Activated CD8-positive, alpha-beta memory T cell treated with anti-CD3 and anti-CD28 coated beads for 1 hour (primary cell): ENCODE results near the gene CHST9.
"Not testable (repeated sequence)": the region's sequence is repeated elsewhere in the genome, so short reads cannot be mapped to it uniquely, and the experiment has no call there.

Experiments
- DNase-seq, 2 donors: peaks; one replicate each; pipeline ENCODE4 v3.0.0-alpha.2; 2020; ENCODE audit warnings: low read depth in 1 of 2; ENCODE audit errors: extremely low read depth in 1 of 2

Gene CHST9

GRCh38 chr18:27175245-27175644, 9.9 kb downstream of the CHST9 start:
- no peak for DNase-seq

- DNase-seq: no peak
Measured at GRCh38 chr18:27171993-27172392, 13.1 kb downstream of the CHST9 start.

- no peak for DNase-seq
Measured at GRCh38 chr18:27165412-27165811, 19.7 kb downstream of the CHST9 start.

GRCh38 chr18:27164905-27165304, 20.2 kb downstream of the CHST9 start:
- no peak for DNase-seq

- DNase-seq: not testable (repeated sequence)
Measured at GRCh38 chr18:27163197-27163716, 21.9 kb downstream of the CHST9 start.

- DNase-seq: not testable (repeated sequence)
Measured at GRCh38 chr18:27149240-27149639, 35.9 kb downstream of the CHST9 start.

GRCh38 chr18:27144672-27145071, 40.4 kb downstream of the CHST9 start:
- DNase-seq: no peak

GRCh38 chr18:27143580-27144287, 41.4 kb downstream of the CHST9 start:
- DNase-seq: no peak

GRCh38 chr18:27142891-27143290, 42.2 kb downstream of the CHST9 start:
- no peak for DNase-seq

- no peak for DNase-seq
Measured at GRCh38 chr18:27141876-27142275, 43.2 kb downstream of the CHST9 start.

- DNase-seq: no peak
Measured at GRCh38 chr18:27138079-27138478, 47.0 kb downstream of the CHST9 start.

- DNase-seq: no peak
Measured at GRCh38 chr18:27136208-27136535, 48.9 kb downstream of the CHST9 start.

- DNase-seq: no peak
Measured at GRCh38 chr18:27135504-27136207, 49.5 kb downstream of the CHST9 start.

- no peak for DNase-seq
Measured at GRCh38 chr18:27130065-27130630, 55.0 kb downstream of the CHST9 start.

GRCh38 chr18:27124196-27124595, 60.9 kb downstream of the CHST9 start:
- DNase-seq: no peak

GRCh38 chr18:27121108-27121507, 64.0 kb downstream of the CHST9 start:
- no peak for DNase-seq

GRCh38 chr18:27120246-27120645, 64.9 kb downstream of the CHST9 start:
- DNase-seq: no peak

- DNase-seq: no peak
Measured at GRCh38 chr18:27118973-27119372, 66.1 kb downstream of the CHST9 start.

- DNase-seq: no peak
Measured at GRCh38 chr18:27114842-27115241, 70.3 kb downstream of the CHST9 start.

- DNase-seq: no peak
Measured at GRCh38 chr18:27113358-27113757, 71.8 kb downstream of the CHST9 start.

- DNase-seq: no peak
Measured at GRCh38 chr18:27110319-27110718, 74.8 kb downstream of the CHST9 start.

GRCh38 chr18:27109451-27109850, 75.7 kb downstream of the CHST9 start:
- DNase-seq: no peak
